GM18526 (cell line): Measurements from ENCODE around the gene RAPGEF6.

Experiments
- POLR2A ChIP-seq: IDR thresholded peaks from 3 replicates; pipeline ENCODE4 v1.6.1; 2011; ENCODE audit not compliant: insufficient read length; ENCODE audit errors: extremely low read depth

The RAPGEF6 gene

GRCh38 chr5:131619102-131619501, 15.9 kb downstream of the RAPGEF6 start:
- TF ChIP-seq POLR2A: no peak

- no peak for TF ChIP-seq POLR2A
Observed at GRCh38 chr5:131617140-131617822, 17.7 kb downstream of the RAPGEF6 start.

GRCh38 chr5:131615957-131616356, 19.1 kb downstream of the RAPGEF6 start:
- no peak for TF ChIP-seq POLR2A

- TF ChIP-seq POLR2A: no peak
Observed at GRCh38 chr5:131613423-131613822, 21.6 kb downstream of the RAPGEF6 start.

GRCh38 chr5:131611064-131611381, 24.0 kb downstream of the RAPGEF6 start:
- TF ChIP-seq POLR2A: no peak

GRCh38 chr5:131610198-131611063, 24.6 kb downstream of the RAPGEF6 start:
- TF ChIP-seq POLR2A: no peak

- no peak for TF ChIP-seq POLR2A
Observed at GRCh38 chr5:131609774-131610173, 25.3 kb downstream of the RAPGEF6 start.

GRCh38 chr5:131608597-131608996, 26.4 kb downstream of the RAPGEF6 start:
- no peak for TF ChIP-seq POLR2A

- no peak for TF ChIP-seq POLR2A
Observed at GRCh38 chr5:131607903-131608540, 27.0 kb downstream of the RAPGEF6 start.

GRCh38 chr5:131607418-131607817, 27.6 kb downstream of the RAPGEF6 start:
- no peak for TF ChIP-seq POLR2A

GRCh38 chr5:131605086-131605485, 29.9 kb downstream of the RAPGEF6 start:
- TF ChIP-seq POLR2A: no peak

GRCh38 chr5:131595088-131596033, 39.7 kb downstream of the RAPGEF6 start:
- TF ChIP-seq POLR2A: no peak

- TF ChIP-seq POLR2A: no peak
Observed at GRCh38 chr5:131593921-131594320, 41.1 kb downstream of the RAPGEF6 start.

- TF ChIP-seq POLR2A: no peak
Observed at GRCh38 chr5:131589510-131590348, 45.3 kb downstream of the RAPGEF6 start.

GRCh38 chr5:131587541-131587940, 47.5 kb downstream of the RAPGEF6 start:
- TF ChIP-seq POLR2A: no peak

- no peak for TF ChIP-seq POLR2A
Observed at GRCh38 chr5:131581702-131582101, 53.3 kb downstream of the RAPGEF6 start.
